Body of pancreas (tissue), 4 donors: ENCODE results near the gene DRGX.

Experiments
- CTCF ChIP-seq, 7 experiments: fragments of 450-650 bp in 4 of 7; fragments of 200-600 bp in 3 of 7; sonication (generic) in 3 of 7; IDR thresholded peaks; one replicate each; pipeline ENCODE4 v1.5.1; 2016 to 2019; ENCODE audit warnings: antibody characterized with exemption in 7 of 7
- POLR2A ChIP-seq, 3 donors: fragments of 450-650 bp; IDR thresholded peaks; one replicate each; pipeline ENCODE4 v1.6.1; 2016; ENCODE audit warnings: antibody characterized with exemption in 3 of 3, mild to moderate bottlenecking in 2 of 3

GRCh38 chr10:49409755-49410154 lies 13.9 kb upstream of the DRGX start:
- TF ChIP-seq CTCF (IDR thresholded peaks at IDR 0.05): peak in 1 of 7 experiments; percentile 10
- TF ChIP-seq POLR2A (IDR thresholded peaks at IDR 0.05): no peak
